ENCODE measurements around the gene SLC6A15.
A peak's percentile ranks its signal among the peaks of the same experiment; 100 is the strongest.

The SLC6A15 gene

GRCh38 chr12:84856156-84856900 is 56.3 kb downstream of the SLC6A15 start:
- DNase-seq (ENCODE audit: insufficient read length, low spot score) (no peak), FAIRE-seq (no peak)
- no peak for TF ChIP-seq CTCF (IDR thresholded peaks at IDR 0.05; ENCODE audit: insufficient read depth, missing control alignments)

- no peak for TF ChIP-seq CTCF (IDR thresholded peaks at IDR 0.05; ENCODE audit: insufficient read depth, missing control alignments)
- DNase-seq (ENCODE audit: insufficient read length, low spot score) (no peak), FAIRE-seq (no peak)
Measured at GRCh38 chr12:84843593-84844144, 68.9 kb downstream of the SLC6A15 start.

- DNase-seq (ENCODE audit: insufficient read length, low spot score), result peak; percentile 5
- TF ChIP-seq CTCF (IDR thresholded peaks at IDR 0.05; ENCODE audit: insufficient read depth, missing control alignments), result peak; percentile 85
- FAIRE-seq, result peak; percentile 66
Measured at GRCh38 chr12:84842406-84843013, 70.1 kb downstream of the SLC6A15 start.

- no peak for TF ChIP-seq CTCF (IDR thresholded peaks at IDR 0.05; ENCODE audit: insufficient read depth, missing control alignments)
- FAIRE-seq (no peak), DNase-seq (ENCODE audit: insufficient read length, low spot score) (no peak)
Measured at GRCh38 chr12:84841591-84841990, 71.0 kb downstream of the SLC6A15 start.

GRCh38 chr12:84840356-84840755 is 72.2 kb downstream of the SLC6A15 start:
- FAIRE-seq (no peak), DNase-seq (ENCODE audit: insufficient read length, low spot score) (no peak)
- no peak for TF ChIP-seq CTCF (IDR thresholded peaks at IDR 0.05; ENCODE audit: insufficient read depth, missing control alignments)

GRCh38 chr12:84826925-84827324 is 85.7 kb downstream of the SLC6A15 start:
- no peak for DNase-seq (ENCODE audit: insufficient read length, low spot score)
- no peak for TF ChIP-seq CTCF (IDR thresholded peaks at IDR 0.05; ENCODE audit: insufficient read depth, missing control alignments)
- no peak for FAIRE-seq

GRCh38 chr12:84825149-84825548 is 87.5 kb downstream of the SLC6A15 start:
- DNase-seq (ENCODE audit: insufficient read length, low spot score) (no peak), FAIRE-seq (no peak)
- no peak for TF ChIP-seq CTCF (IDR thresholded peaks at IDR 0.05; ENCODE audit: insufficient read depth, missing control alignments)

Data from D721Med (cell line).